Epithelial cell of proximal tubule (primary cell): Measurements from ENCODE around the gene ZCCHC14. TPM values are rescaled to one million over a fixed set of nuclear protein-coding genes. Genes with fewer than 3 reads are reported as not detected.

ENCODE experiments used
- DNase-seq: peaks from one replicate; pipeline ENCODE4 v3.0.0-alpha.2; 2011; ENCODE audit warnings: low read depth
- H3K4me3 ChIP-seq: 2 replicates; pipeline ENCODE4 v1.5.1; 2011; ENCODE audit warnings: low read depth, mild to moderate bottlenecking, low read length
- CTCF ChIP-seq: conservative IDR thresholded peaks from 2 replicates; pipeline ENCODE4 v1.5.1; 2012; ENCODE audit warnings: low read depth, mild to moderate bottlenecking, low read length
- total RNA-seq: library from RNA; depleted of rRNA; stranded (reverse); fragments of >200 nt; gene quantifications from 2 replicates; pipeline ENCODE4 v1.2.3, GENCODE V29; 2015

ZCCHC14 gene
- total RNA-seq, 1 donor from 2014 or later, result 11.8 TPM

GRCh38 chr16:87447323-87447722 is 45.5 kb downstream of the ZCCHC14 start:
- no peak overlapping the region for H3K4me3 ChIP-seq
- no peak for TF ChIP-seq CTCF
- no peak for DNase-seq

DNA sequence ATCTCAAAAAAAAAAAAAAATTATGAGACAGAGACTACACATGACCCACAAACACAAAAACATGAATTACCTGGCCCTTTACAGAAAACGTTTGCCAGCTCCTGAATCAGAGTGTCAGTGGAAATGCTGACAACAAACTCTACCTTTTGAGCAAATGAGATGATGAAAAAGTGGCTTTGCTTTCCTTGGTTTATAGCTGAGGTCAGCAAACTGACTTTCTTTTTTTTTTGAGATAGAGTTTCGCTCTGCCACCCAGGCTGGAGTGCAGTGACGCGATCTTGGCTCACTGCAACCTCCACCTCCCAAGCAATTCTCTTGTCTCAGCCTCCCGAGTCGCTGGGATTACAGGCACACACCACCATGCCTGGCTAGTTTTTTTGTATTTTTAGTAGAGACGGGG is 46.3 kb downstream of the ZCCHC14 start:
- DNase-seq, result no peak
- no peak for TF ChIP-seq CTCF
- H3K4me3 ChIP-seq, result no peak overlapping the region

- no peak for TF ChIP-seq CTCF
- H3K4me3 ChIP-seq, result no peak overlapping the region
- DNase-seq, result no peak
Measured at GRCh38 chr16:87445486-87445885, 47.3 kb downstream of the ZCCHC14 start.

DNA sequence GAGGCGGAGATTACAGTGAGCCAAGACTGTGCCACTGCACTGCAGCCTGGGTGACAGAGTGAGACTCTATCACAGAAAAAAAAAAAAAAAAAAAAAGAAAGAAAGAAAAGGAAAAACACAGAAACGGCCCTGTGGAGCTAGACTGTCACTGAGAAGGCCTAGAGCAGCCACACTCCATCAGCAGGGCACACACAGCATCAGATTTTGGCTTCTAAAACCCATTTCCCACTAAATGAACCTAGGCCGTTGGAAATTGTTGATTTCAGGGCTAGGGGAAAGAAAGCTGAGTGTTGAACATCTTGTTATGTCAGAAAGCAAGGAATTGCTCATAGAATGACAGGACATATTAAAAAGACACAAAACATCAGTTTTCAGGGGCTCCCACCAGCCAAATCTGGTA is 48.9 kb downstream of the ZCCHC14 start:
- TF ChIP-seq CTCF, result no peak
- DNase-seq, result no peak
- H3K4me3 ChIP-seq, result no peak overlapping the region

GRCh38 chr16:87443016-87443415 is 49.8 kb downstream of the ZCCHC14 start:
- TF ChIP-seq CTCF, result no peak
- H3K4me3 ChIP-seq, result no peak overlapping the region
- no peak for DNase-seq

GRCh38 chr16:87442581-87442966 is 50.2 kb downstream of the ZCCHC14 start:
- no peak overlapping the region for H3K4me3 ChIP-seq
- DNase-seq, result no peak
- TF ChIP-seq CTCF, result no peak

DNA sequence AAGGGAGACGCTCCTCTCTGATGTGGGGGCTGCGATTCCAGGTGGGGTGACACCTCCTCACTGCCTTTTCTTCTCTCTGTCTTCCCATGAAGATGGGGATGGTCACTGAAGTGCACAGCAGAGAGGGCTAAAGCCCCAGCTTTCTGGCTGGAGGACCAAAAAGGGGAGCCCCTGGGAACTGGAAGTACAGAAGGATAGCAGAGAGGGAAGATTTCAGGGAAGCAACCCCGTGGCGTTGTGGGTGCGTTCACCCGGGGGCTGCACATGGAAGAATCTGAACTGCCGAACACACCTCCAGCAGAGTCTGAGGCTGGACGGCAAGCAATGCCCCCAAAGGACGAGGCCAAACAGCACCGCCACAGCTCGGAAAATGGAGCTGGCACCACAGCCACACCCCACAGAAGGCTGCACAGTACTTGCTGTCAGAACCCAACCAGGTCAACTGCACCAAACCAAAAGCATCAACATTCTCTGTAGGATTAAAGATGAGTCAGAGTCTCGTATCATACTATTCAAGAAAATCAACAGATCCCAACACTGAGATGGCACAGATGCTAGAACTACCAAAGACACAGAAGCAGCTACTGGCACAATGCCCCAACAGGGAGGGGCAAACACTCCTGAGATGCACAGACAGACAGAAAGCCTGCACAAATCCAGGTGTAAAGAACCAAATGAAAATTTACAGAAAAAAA is 50.8 kb downstream of the ZCCHC14 start:
- TF ChIP-seq CTCF, result no peak
- no peak for DNase-seq
- H3K4me3 ChIP-seq, result no peak overlapping the region
